GM12891 (cell line): ENCODE measurements around the gene KCNIP1.

Source experiments
- PAX5 ChIP-seq: IDR thresholded peaks from 2 replicates; pipeline ENCODE4 v1.6.1; 2011; ENCODE audit warnings: low read length, moderate library complexity, mild to moderate bottlenecking; ENCODE audit not compliant: insufficient read depth, severe bottlenecking
- POLR2A ChIP-seq: IDR thresholded peaks from 2 replicates; pipeline ENCODE4 v1.6.1; 2011; ENCODE audit warnings: low read depth, low read length, control low read depth
- POLR2AphosphoS5 ChIP-seq: IDR thresholded peaks from 2 replicates; pipeline ENCODE4 v1.6.1; 2011; ENCODE audit warnings: low read depth, low read length, control low read depth
- SPI1 ChIP-seq: IDR thresholded peaks from 2 replicates; pipeline ENCODE4 v1.6.1; 2011; ENCODE audit warnings: low read depth, low read length, control low read depth
- TAF1 ChIP-seq: IDR thresholded peaks from 2 replicates; pipeline ENCODE4 v1.6.1; 2011; ENCODE audit warnings: low read depth, low read length, control low read depth

- TF ChIP-seq POLR2AphosphoS5 (no peak), POLR2A (no peak), SPI1 (no peak), TAF1 (no peak), PAX5 (no peak)
Measured at GRCh38 chr5:170622933-170623332, 119.1 kb downstream of the KCNIP1 start.
